Measurements from ENCODE around the gene INTS15.
A peak's percentile ranks its signal among the peaks of the same experiment; 100 is the strongest.

INTS15 gene

GRCh38 chr7:6589829-6590644 is at the start of gene INTS15:
TSS of gene INTS15 (plus strand) at chr7:6590021. CDS start at chr7:6590284, 263 bp downstream.
- no peaks in the 10 kb centered on the region for H3K9me3 Mint-ChIP-seq
- no peaks in the 10 kb centered on the region for H3K27me3 Mint-ChIP-seq
- H3K36me3 Mint-ChIP-seq (ENCODE audit: low read depth): peaks cover 76% of the 10 kb centered on the region
- H3K4me1 Mint-ChIP-seq (ENCODE audit: low read depth): peaks cover 17% of the 10 kb centered on the region
- intact Hi-C loops (cut with micrococcal nuclease): loop anchor here (1.0 to 5.0 kb wide), 2 partner anchors 13 to 137 kb away; partner anchors contain the start of gene ZDHHC4
- peak within 1 kb of the TSS; percentile 83 for H3K27ac Mint-ChIP-seq
- H3K4me3 Mint-ChIP-seq: peak within 1 kb of the TSS; percentile 88

GRCh38 chr7:6542368-6542767 is 47.5 kb upstream of the INTS15 start:
- Mint-ChIP-seq H3K36me3 (ENCODE audit: low read depth) (no peaks in the 10 kb centered on the region), H3K4me3 (no peak overlapping the region), H3K27ac (no peak overlapping the region), H3K27me3 (peaks cover 15% of the 10 kb centered on the region), H3K9me3 (no peaks in the 10 kb centered on the region), H3K4me1 (ENCODE audit: low read depth) (peaks cover 13% of the 10 kb centered on the region)
- intact Hi-C loops (cut with micrococcal nuclease): no loop called here

GRCh38 chr7:6545398-6546126 is 44.3 kb upstream of the INTS15 start:
- H3K27ac Mint-ChIP-seq: peak overlapping the region; percentile 3
- H3K27me3 Mint-ChIP-seq: no peaks in the 10 kb centered on the region
- no peak overlapping the region for H3K4me3 Mint-ChIP-seq
- intact Hi-C loops (cut with micrococcal nuclease): no loop called here
- peaks cover 13% of the 10 kb centered on the region for H3K4me1 Mint-ChIP-seq (ENCODE audit: low read depth)
- H3K9me3 Mint-ChIP-seq: no peaks in the 10 kb centered on the region
- H3K36me3 Mint-ChIP-seq (ENCODE audit: low read depth): no peaks in the 10 kb centered on the region

- H3K9me3 Mint-ChIP-seq: no peaks in the 10 kb centered on the region
- H3K27me3 Mint-ChIP-seq: no peaks in the 10 kb centered on the region
- H3K4me3 Mint-ChIP-seq: no peak overlapping the region
- no peaks in the 10 kb centered on the region for H3K36me3 Mint-ChIP-seq (ENCODE audit: low read depth)
- peak overlapping the region; percentile 19 for H3K27ac Mint-ChIP-seq
- intact Hi-C loops (cut with micrococcal nuclease): no loop called here
- peaks cover 13% of the 10 kb centered on the region for H3K4me1 Mint-ChIP-seq (ENCODE audit: low read depth)
Measured at GRCh38 chr7:6546498-6547251, 43.1 kb upstream of the INTS15 start.

GRCh38 chr7:6547400-6547799 is 42.4 kb upstream of the INTS15 start:
- no peaks in the 10 kb centered on the region for H3K9me3 Mint-ChIP-seq

DNA sequence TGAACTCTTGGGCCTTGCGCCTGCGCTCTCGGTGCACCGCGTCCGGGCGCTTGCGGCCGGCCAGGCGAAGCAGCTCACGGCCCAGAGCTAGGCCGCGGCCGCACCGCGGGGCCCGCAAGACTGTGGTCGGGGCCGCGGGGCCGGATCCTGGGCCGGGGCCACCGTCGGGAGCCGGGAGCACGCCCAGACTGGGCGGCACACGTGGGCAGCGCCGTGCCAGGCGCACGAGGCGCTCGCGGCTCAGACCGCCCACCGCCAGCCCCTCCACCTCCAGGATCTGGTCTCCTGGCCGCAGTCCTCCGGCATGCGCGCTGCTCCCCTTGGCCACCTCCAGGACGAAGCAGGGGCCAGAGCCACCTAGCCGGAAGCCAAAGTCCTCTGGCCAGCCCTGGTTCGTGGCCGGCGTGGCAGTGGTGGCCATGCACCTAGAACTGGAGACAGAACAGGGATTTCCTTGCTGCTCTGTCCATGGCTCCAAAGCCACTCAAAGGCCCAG is 38.8 kb upstream of the INTS15 start, which contains the start of gene GRID2IP:
Gene GRID2IP (minus strand): TSS at position 446 of the 496 bp plus-strand sequence. CDS start 25 bp downstream, at position 421.
- Mint-ChIP-seq H3K4me3 (no peak within 1 kb of the TSS), H3K9me3 (no peaks in the 10 kb centered on the region), H3K27me3 (no peaks in the 10 kb centered on the region), H3K4me1 (ENCODE audit: low read depth) (peaks cover 5% of the 10 kb centered on the region), H3K36me3 (ENCODE audit: low read depth) (no peaks in the 10 kb centered on the region), H3K27ac (no peak within 1 kb of the TSS)
- intact Hi-C loops (cut with micrococcal nuclease): no loop called here

More at GRCh38 chr7:6547400-6547799, 42.4 kb upstream of the INTS15 start:
- H3K27ac Mint-ChIP-seq: no peak overlapping the region
- H3K4me1 Mint-ChIP-seq (ENCODE audit: low read depth): peaks cover 13% of the 10 kb centered on the region
- intact Hi-C loops (cut with micrococcal nuclease): no loop called here
- no peaks in the 10 kb centered on the region for H3K27me3 Mint-ChIP-seq
- H3K4me3 Mint-ChIP-seq: no peak overlapping the region
- H3K36me3 Mint-ChIP-seq (ENCODE audit: low read depth): no peaks in the 10 kb centered on the region

- Mint-ChIP-seq H3K27ac (no peak overlapping the region), H3K9me3 (no peaks in the 10 kb centered on the region), H3K4me1 (ENCODE audit: low read depth) (peaks cover 9% of the 10 kb centered on the region), H3K36me3 (ENCODE audit: low read depth) (no peaks in the 10 kb centered on the region), H3K4me3 (no peak overlapping the region), H3K27me3 (no peaks in the 10 kb centered on the region)
- intact Hi-C loops (cut with micrococcal nuclease): no loop called here
Measured at GRCh38 chr7:6553448-6554044, 36.3 kb upstream of the INTS15 start.

- intact Hi-C loops (cut with micrococcal nuclease): no loop called here
- H3K36me3 Mint-ChIP-seq (ENCODE audit: low read depth): no peaks in the 10 kb centered on the region
- no peaks in the 10 kb centered on the region for H3K9me3 Mint-ChIP-seq
- peaks cover 9% of the 10 kb centered on the region for H3K4me1 Mint-ChIP-seq (ENCODE audit: low read depth)
- no peak overlapping the region for H3K4me3 Mint-ChIP-seq
- H3K27me3 Mint-ChIP-seq: peaks cover 3% of the 10 kb centered on the region
- no peak overlapping the region for H3K27ac Mint-ChIP-seq
Measured at GRCh38 chr7:6554848-6555247, 35.0 kb upstream of the INTS15 start.

GRCh38 chr7:6556196-6556595 is 33.6 kb upstream of the INTS15 start:
- intact Hi-C loops (cut with micrococcal nuclease): no loop called here
- Mint-ChIP-seq H3K36me3 (ENCODE audit: low read depth) (no peaks in the 10 kb centered on the region), H3K9me3 (no peaks in the 10 kb centered on the region), H3K4me1 (ENCODE audit: low read depth) (peaks cover 9% of the 10 kb centered on the region), H3K27ac (no peak overlapping the region), H3K4me3 (no peak overlapping the region), H3K27me3 (peaks cover 5% of the 10 kb centered on the region)

GRCh38 chr7:6558837-6559236 is 31.0 kb upstream of the INTS15 start:
- no peaks in the 10 kb centered on the region for H3K9me3 Mint-ChIP-seq
- peaks cover 5% of the 10 kb centered on the region for H3K27me3 Mint-ChIP-seq
- H3K36me3 Mint-ChIP-seq (ENCODE audit: low read depth): no peaks in the 10 kb centered on the region
- intact Hi-C loops (cut with micrococcal nuclease): loop anchor here (1.0 kb wide), 1 partner anchor 43 kb away; no protein-coding TSS in a partner anchor
- H3K4me1 Mint-ChIP-seq (ENCODE audit: low read depth): peaks cover 9% of the 10 kb centered on the region
- no peak overlapping the region for H3K4me3 Mint-ChIP-seq
- no peak overlapping the region for H3K27ac Mint-ChIP-seq

- intact Hi-C loops (cut with micrococcal nuclease): loop anchor here (1.0 kb wide), 1 partner anchor 44 kb away; no protein-coding TSS in a partner anchor
- H3K27ac Mint-ChIP-seq: no peak overlapping the region
Measured at GRCh38 chr7:6559896-6560295, 29.9 kb upstream of the INTS15 start.

GRCh38 chr7:6562106-6562505 is 27.7 kb upstream of the INTS15 start:
- Mint-ChIP-seq H3K4me3 (no peak overlapping the region), H3K36me3 (ENCODE audit: low read depth) (no peaks in the 10 kb centered on the region), H3K4me1 (ENCODE audit: low read depth) (peaks cover 3% of the 10 kb centered on the region), H3K27me3 (peaks cover 5% of the 10 kb centered on the region), H3K9me3 (no peaks in the 10 kb centered on the region), H3K27ac (no peak overlapping the region)
- intact Hi-C loops (cut with micrococcal nuclease): no loop called here

More at GRCh38 chr7:6559896-6560295, 29.9 kb upstream of the INTS15 start:
- H3K4me3 Mint-ChIP-seq: no peak overlapping the region
- H3K9me3 Mint-ChIP-seq: no peaks in the 10 kb centered on the region
- peaks cover 9% of the 10 kb centered on the region for H3K4me1 Mint-ChIP-seq (ENCODE audit: low read depth)
- no peaks in the 10 kb centered on the region for H3K36me3 Mint-ChIP-seq (ENCODE audit: low read depth)
- H3K27me3 Mint-ChIP-seq: peaks cover 5% of the 10 kb centered on the region

Measured in dendritic cell treated with granulocyte-macrophage colony-stimulating factor and Interleukin-4, amounts not matched to agents 40 ng/mL and 50 ng/mL, for 4 days (primary cell).